Trophoblast cell (in vitro differentiated cells and primary cell): ENCODE measurements around the gene LAMA2.

Experiments
- DNase-seq, 2 donors: peaks; one replicate each; pipeline ENCODE4 v3.0.0-alpha.2; 2016
- H2AFZ ChIP-seq: 2 replicates; pipeline ENCODE4 v1.6.1; 2013; ENCODE audit warnings: low read length, moderate library complexity, mild to moderate bottlenecking; ENCODE audit not compliant: insufficient read depth, poor library complexity
- H2AK5ac ChIP-seq: 2 replicates; pipeline ENCODE4 v1.6.1; 2013; ENCODE audit warnings: mild to moderate bottlenecking, low read length
- H2BK120ac ChIP-seq: 2 replicates; pipeline ENCODE4 v1.6.1; 2013; ENCODE audit warnings: low read length, mild to moderate bottlenecking, moderate library complexity; ENCODE audit not compliant: insufficient read depth, poor library complexity
- H2BK12ac ChIP-seq: 2 replicates; pipeline ENCODE4 v1.6.1; 2013; ENCODE audit warnings: mild to moderate bottlenecking, low read length, moderate library complexity
- H2BK5ac ChIP-seq: 2 replicates; pipeline ENCODE4 v1.6.1; 2013; ENCODE audit warnings: low read length, low read depth, moderate library complexity, mild to moderate bottlenecking; ENCODE audit not compliant: poor library complexity
- H3K14ac ChIP-seq: 2 replicates; pipeline ENCODE4 v1.6.1; 2013; ENCODE audit warnings: mild to moderate bottlenecking, low read length
- H3K18ac ChIP-seq: 2 replicates; pipeline ENCODE4 v1.6.1; 2013; ENCODE audit warnings: mild to moderate bottlenecking, low read length
- H3K23ac ChIP-seq: 2 replicates; pipeline ENCODE4 v1.6.1; 2013; ENCODE audit warnings: low read length
- H3K27ac ChIP-seq: 2 replicates; pipeline ENCODE4 v1.5.1; 2013; ENCODE audit warnings: low read depth, mild to moderate bottlenecking, inconsistent platforms, low read length, moderate library complexity
- H3K27me3 ChIP-seq: 2 replicates; pipeline ENCODE4 v1.6.1; 2013; ENCODE audit warnings: inconsistent platforms, mild to moderate bottlenecking, low read length, moderate library complexity; ENCODE audit not compliant: insufficient read depth
- H3K36me3 ChIP-seq, 2 experiments: 1 replicate in 1 of 2; 2 replicates in 1 of 2; pipeline ENCODE4 v1.6.1; 2013; ENCODE audit warnings: low read length in 2 of 2, mild to moderate bottlenecking in 2 of 2, moderate library complexity in 1 of 2; ENCODE audit not compliant: insufficient read depth in 2 of 2, control insufficient read depth in 1 of 2
- H3K4ac ChIP-seq: 2 replicates; pipeline ENCODE4 v1.6.1; 2013; ENCODE audit warnings: low read depth, mild to moderate bottlenecking, low read length, moderate library complexity
- H3K4me1 ChIP-seq, 2 experiments: 1 replicate in 1 of 2; 2 replicates in 1 of 2; pipeline ENCODE4 v1.6.1; 2013; ENCODE audit warnings: low read length in 2 of 2, mild to moderate bottlenecking in 2 of 2, moderate library complexity in 1 of 2; ENCODE audit not compliant: insufficient read depth in 2 of 2, control insufficient read depth in 1 of 2
- H3K4me2 ChIP-seq: 2 replicates; pipeline ENCODE4 v1.6.1; 2013; ENCODE audit warnings: inconsistent platforms, mild to moderate bottlenecking, low read length, moderate library complexity
- H3K4me3 ChIP-seq: 2 replicates; pipeline ENCODE4 v1.5.1; 2013; ENCODE audit warnings: mild to moderate bottlenecking, low read depth, low read length, inconsistent platforms
- H3K79me1 ChIP-seq: one replicate; pipeline ENCODE4 v1.6.1; 2013; ENCODE audit warnings: low read length
- H3K79me2 ChIP-seq: 2 replicates; pipeline ENCODE4 v1.6.1; 2013; ENCODE audit warnings: low read length, mild to moderate bottlenecking; ENCODE audit not compliant: control insufficient read depth, insufficient read depth, poor library complexity
- H3K9ac ChIP-seq: 2 replicates; pipeline ENCODE4 v1.6.1; 2013; ENCODE audit warnings: mild to moderate bottlenecking, low read length
- H3K9me3 ChIP-seq: 2 replicates; pipeline ENCODE4 v1.6.1; 2013; ENCODE audit warnings: low read depth, mild to moderate bottlenecking, control low read depth, inconsistent platforms, low read length; ENCODE audit not compliant: insufficient read depth
- H4K12ac ChIP-seq: 2 replicates; pipeline ENCODE4 v1.6.1; 2013; ENCODE audit warnings: low read depth, mild to moderate bottlenecking, low read length, moderate library complexity
- H4K8ac ChIP-seq: 2 replicates; pipeline ENCODE4 v1.6.1; 2013; ENCODE audit warnings: low read depth, mild to moderate bottlenecking, low read length, moderate library complexity
- H4K91ac ChIP-seq: one replicate; pipeline ENCODE4 v1.6.1; 2013; ENCODE audit warnings: low read depth, mild to moderate bottlenecking, low read length, moderate library complexity
- WGBS: extraction: QIAGEN DNeasy Blood & Tissue Kit; methylation state at CpG from one replicate; pipeline ENCODE4 v1.1.7; 2013; ENCODE audit warnings: missing lambda C conversion rate; ENCODE audit not compliant: insufficient read length, insufficient coverage; ENCODE audit errors: extremely low coverage; 5-methylcytosine and 5-hydroxymethylcytosine counted together

Gene LAMA2

DNA sequence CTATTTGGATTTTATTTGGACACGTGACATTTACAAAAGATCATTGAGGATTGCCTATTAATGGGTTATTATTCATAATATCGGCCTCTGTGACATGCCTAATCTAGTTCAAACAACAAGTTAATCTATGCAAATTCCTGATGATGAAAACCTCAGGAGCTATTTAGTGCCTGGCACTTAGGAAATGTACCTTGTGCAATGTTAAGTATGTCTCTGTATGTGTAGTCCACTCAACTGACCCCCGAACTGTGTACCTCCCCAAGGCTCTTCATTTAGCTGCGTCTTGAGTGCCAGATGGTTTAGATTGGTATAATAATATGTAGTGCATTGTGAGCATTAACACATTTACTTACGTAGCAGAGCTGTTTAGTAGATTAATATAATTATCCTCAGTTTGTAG lies 6.9 kb downstream of the LAMA2 start:
- H3K9me3 ChIP-seq: no peaks in the 10 kb centered on the region
- no peak overlapping the region for H3K14ac ChIP-seq
- H3K36me3 ChIP-seq: no peaks in the 10 kb centered on the region
- no peak overlapping the region for H3K4ac ChIP-seq
- H4K8ac ChIP-seq: no peak overlapping the region
- no peaks in the 10 kb centered on the region for H3K27me3 ChIP-seq
- DNase-seq: peak in 1 of 2 donors; percentile 45
- no peak overlapping the region for H2AFZ ChIP-seq
- no peak overlapping the region for H4K12ac ChIP-seq
- H2BK120ac ChIP-seq: no peak overlapping the region
- no peak overlapping the region for H3K4me3 ChIP-seq
- H3K79me2 ChIP-seq: no peaks in the 10 kb centered on the region
- no peaks in the 10 kb centered on the region for H3K79me1 ChIP-seq
- no peak overlapping the region for H2BK5ac ChIP-seq
- WGBS: no CpG with 5 or more reads among the region's 5 CpGs
- H2BK12ac ChIP-seq: no peak overlapping the region
- no peak overlapping the region for H2AK5ac ChIP-seq
- no peak overlapping the region for H3K27ac ChIP-seq
- H3K4me1 ChIP-seq: no peaks in the 10 kb centered on the region
- no peak overlapping the region for H3K18ac ChIP-seq
- no peak overlapping the region for H4K91ac ChIP-seq
- no peak overlapping the region for H3K4me2 ChIP-seq
- H3K23ac ChIP-seq: no peak overlapping the region
- H3K9ac ChIP-seq: no peak overlapping the region

DNA sequence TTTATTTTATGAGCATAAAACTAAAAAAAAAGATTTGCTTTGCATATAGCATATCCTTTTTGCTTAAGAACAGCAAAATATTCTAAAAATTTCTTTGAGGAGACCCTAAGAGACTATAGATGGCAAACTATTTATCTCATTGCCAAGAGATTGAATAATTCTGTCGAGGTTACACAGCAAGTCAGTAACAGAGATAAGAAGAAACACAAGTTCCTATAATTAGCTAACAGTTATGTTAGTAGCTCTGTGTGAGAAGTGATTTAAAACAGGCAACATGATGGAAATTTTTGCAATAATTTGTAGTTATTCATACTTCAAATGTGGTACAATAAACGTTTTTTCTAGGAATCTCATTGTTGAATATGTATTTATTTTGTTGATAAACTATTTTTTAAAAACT lies 9.1 kb downstream of the LAMA2 start:
- H3K9ac ChIP-seq: no peak overlapping the region
- no peak overlapping the region for H2BK120ac ChIP-seq
- no peak overlapping the region for H4K12ac ChIP-seq
- H3K14ac ChIP-seq: no peak overlapping the region
- H2BK12ac ChIP-seq: no peak overlapping the region
- H4K8ac ChIP-seq: no peak overlapping the region
- H2AK5ac ChIP-seq: no peak overlapping the region
- no peak overlapping the region for H3K27ac ChIP-seq
- no peak overlapping the region for H3K23ac ChIP-seq
- H3K27me3 ChIP-seq: no peaks in the 10 kb centered on the region
- H3K4me1 ChIP-seq: no peaks in the 10 kb centered on the region
- no peaks in the 10 kb centered on the region for H3K79me2 ChIP-seq
- no peak overlapping the region for H3K4me2 ChIP-seq
- WGBS: no CpG with 5 or more reads among the region's 2 CpGs
- no peak overlapping the region for H3K4me3 ChIP-seq
- no peaks in the 10 kb centered on the region for H3K9me3 ChIP-seq
- H3K18ac ChIP-seq: no peak overlapping the region
- H3K79me1 ChIP-seq: no peaks in the 10 kb centered on the region
- no peaks in the 10 kb centered on the region for H3K36me3 ChIP-seq
- no peak overlapping the region for H2BK5ac ChIP-seq
- H3K4ac ChIP-seq: no peak overlapping the region
- H4K91ac ChIP-seq: no peak overlapping the region
- H2AFZ ChIP-seq: no peak overlapping the region
- DNase-seq: no peak

DNA sequence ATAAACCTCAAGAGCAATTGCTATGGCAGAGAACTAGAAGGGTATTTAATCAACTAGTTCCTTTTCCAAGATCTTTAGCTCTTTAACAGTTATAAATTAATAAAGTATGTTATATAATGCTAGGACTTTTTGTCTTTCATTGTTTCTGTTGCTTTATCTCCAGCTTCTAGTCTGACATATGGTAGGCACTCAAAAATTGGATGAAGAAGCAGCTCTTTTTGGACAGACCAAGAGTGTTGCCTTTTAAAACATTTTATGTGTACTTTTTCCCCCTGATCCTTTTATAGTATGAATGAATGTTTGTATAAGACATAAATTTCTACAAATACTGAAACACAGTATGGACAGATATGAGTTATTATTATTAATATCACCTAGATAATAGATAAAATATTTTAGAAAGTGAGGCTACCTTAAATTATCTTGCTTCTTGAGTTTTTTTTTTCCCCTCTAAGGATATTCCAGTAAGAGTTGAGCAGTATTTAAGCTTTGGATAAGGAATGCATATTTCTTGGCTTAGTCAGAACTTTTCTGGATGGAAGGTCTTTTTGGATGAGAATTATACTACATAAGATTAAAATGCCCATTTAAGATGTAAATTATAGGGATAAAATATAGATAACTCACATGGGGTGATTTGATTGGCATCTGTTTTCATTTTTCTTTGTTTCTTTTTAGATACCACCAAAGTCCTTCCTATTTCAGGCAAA lies 16.6 kb downstream of the LAMA2 start:
- Histone ChIP-seq H3K27ac (no peak overlapping the region), H2AK5ac (no peak overlapping the region), H3K4me1 (no peaks in the 10 kb centered on the region), H3K14ac (no peak overlapping the region), H3K9ac (no peak overlapping the region), H2BK12ac (no peak overlapping the region), H3K79me2 (no peaks in the 10 kb centered on the region), H3K9me3 (no peaks in the 10 kb centered on the region), H2BK120ac (no peak overlapping the region), H4K12ac (no peak overlapping the region), H4K91ac (no peak overlapping the region), H2AFZ (no peak overlapping the region), H3K79me1 (no peaks in the 10 kb centered on the region), H3K27me3 (no peaks in the 10 kb centered on the region), H3K23ac (no peak overlapping the region), H4K8ac (no peak overlapping the region), H3K4me2 (no peak overlapping the region), H2BK5ac (no peak overlapping the region), H3K4me3 (no peak overlapping the region), H3K36me3 (no peaks in the 10 kb centered on the region), H3K18ac (no peak overlapping the region), H3K4ac (no peak overlapping the region)
- DNase-seq: peak in 1 of 2 donors; percentile 10

GRCh38 chr6:128903715-128904114 lies 20.8 kb downstream of the LAMA2 start:
- no CpG with 5 or more reads among the region's 5 CpGs for WGBS
- Histone ChIP-seq H3K36me3 (no peaks in the 10 kb centered on the region), H2BK120ac (no peak overlapping the region), H2BK12ac (no peak overlapping the region), H3K4ac (no peak overlapping the region), H3K14ac (no peak overlapping the region), H3K4me2 (no peak overlapping the region), H4K12ac (no peak overlapping the region), H3K27me3 (no peaks in the 10 kb centered on the region), H2AK5ac (no peak overlapping the region), H3K4me3 (no peak overlapping the region), H3K79me2 (no peaks in the 10 kb centered on the region), H3K27ac (no peak overlapping the region), H3K79me1 (no peaks in the 10 kb centered on the region), H3K18ac (no peak overlapping the region), H3K23ac (no peak overlapping the region), H3K4me1 (no peaks in the 10 kb centered on the region), H4K91ac (no peak overlapping the region), H3K9me3 (no peaks in the 10 kb centered on the region), H4K8ac (no peak overlapping the region), H2BK5ac (no peak overlapping the region), H3K9ac (no peak overlapping the region), H2AFZ (no peak overlapping the region)
- DNase-seq: no peak
